Stomach (tissue), 9 donors: ENCODE data around the gene EGR2. TPM values are rescaled to one million over a fixed set of nuclear protein-coding genes. Genes with fewer than 3 reads are reported as not detected.

ENCODE experiments used
- DNase-seq, 2 donors: peaks; one replicate each; pipeline versions ENCODE4 v3.0.0 to v3.0.0-alpha.2; 2013 to 2019
- H3K27ac ChIP-seq, 5 donors: fragments of 200-600 bp in 4 of 5; sonication (generic) in 4 of 5; one replicate each; pipeline ENCODE4 v1.5.1; 2013 to 2019; ENCODE audit warnings: mild to moderate bottlenecking in 1 of 5, moderate library complexity in 1 of 5
- H3K27me3 ChIP-seq, 3 donors: fragments of 200-600 bp; sonication (generic); one replicate each; pipeline ENCODE4 v1.5.1; 2017 to 2019; ENCODE audit warnings: mixed run types in 1 of 3
- H3K36me3 ChIP-seq, 4 donors: fragments of 200-600 bp; sonication (generic); 1 replicate in 3 of 4; 2 replicates in 1 of 4; pipeline ENCODE4 v1.5.1; 2016 to 2019
- H3K4me1 ChIP-seq, 4 donors: fragments of 200-600 bp; sonication (generic); one replicate each; pipeline ENCODE4 v1.5.1; 2016 to 2019
- H3K4me3 ChIP-seq, 4 donors: fragments of 200-600 bp; sonication (generic) in 3 of 4; one replicate each; pipeline ENCODE4 v1.5.1; 2016 to 2019; ENCODE audit warnings: mild to moderate bottlenecking in 1 of 4
- H3K9me3 ChIP-seq, 4 donors: fragments of 200-600 bp; sonication (generic); one replicate each; pipeline ENCODE4 v1.5.1; 2016 to 2019
- EP300 ChIP-seq: sonication (generic); formaldehyde crosslinking; IDR thresholded peaks from one replicate; pipeline ENCODE4 v1.6.1; 2017; ENCODE audit warnings: antibody characterized with exemption
- POLR2A ChIP-seq, 4 donors: fragments of 450-650 bp; IDR thresholded peaks; one replicate each; pipeline ENCODE4 v1.6.1; 2016; ENCODE audit warnings: antibody characterized with exemption in 4 of 4, control low read depth in 2 of 4, mild to moderate bottlenecking in 1 of 4, moderate library complexity in 1 of 4
- POLR2AphosphoS5 ChIP-seq, 3 donors: sonication (generic); formaldehyde crosslinking; IDR thresholded peaks; one replicate each; pipeline ENCODE4 v1.6.1; 2016; ENCODE audit warnings: antibody characterized with exemption in 3 of 3
- WGBS, 5 donors: extraction: QIAGEN DNeasy Blood & Tissue Kit in 3 of 5; methylation state at CpG; one replicate each; pipeline versions ENCODE4 v1.1.5 to v1.1.7; 2013 to 2018; 5-methylcytosine and 5-hydroxymethylcytosine counted together
- intact Hi-C: fragments of 100-400 bp; cut with DNase I; formaldehyde crosslinking; loops from one replicate; pipeline ENCODE4 v1.15.1; 2023; ENCODE audit warnings: low total_unique reads
- polyA plus RNA-seq, 3 donors: library from polyadenylated mRNA; stranded (reverse); fragments of 200-250 nt; gene quantifications; one replicate each; pipeline ENCODE4 v1.2.3, GENCODE V29; 2013
- total RNA-seq, 5 donors: library from RNA; depleted of rRNA; stranded (reverse); fragments of >200 nt; gene quantifications; one replicate each; pipeline versions ENCODE4 v1.1.0 to v1.2.3, GENCODE V29; 2014 to 2016
- TF ChIP-seq, protein P1 (sequence below), 7 experiments: fragments of 450-650 bp in 4 of 7; fragments of 200-600 bp in 3 of 7; sonication (generic) in 3 of 7; IDR thresholded peaks; one replicate each; pipeline ENCODE4 v1.5.1; 2016 to 2019; ENCODE audit warnings: antibody characterized with exemption in 7 of 7, control low read depth in 2 of 7, mild to moderate bottlenecking in 1 of 7
- donor health status: healthy with polysubstance abuse.
- donor health status: Bipolar disorder and iron deficiency.
- donor health status: healthy.

Gene EGR2
- total and polyA plus RNA-seq, 8 donors = 0.46 to 5.8 (median 1.2) TPM; not detected in 3

DNA sequence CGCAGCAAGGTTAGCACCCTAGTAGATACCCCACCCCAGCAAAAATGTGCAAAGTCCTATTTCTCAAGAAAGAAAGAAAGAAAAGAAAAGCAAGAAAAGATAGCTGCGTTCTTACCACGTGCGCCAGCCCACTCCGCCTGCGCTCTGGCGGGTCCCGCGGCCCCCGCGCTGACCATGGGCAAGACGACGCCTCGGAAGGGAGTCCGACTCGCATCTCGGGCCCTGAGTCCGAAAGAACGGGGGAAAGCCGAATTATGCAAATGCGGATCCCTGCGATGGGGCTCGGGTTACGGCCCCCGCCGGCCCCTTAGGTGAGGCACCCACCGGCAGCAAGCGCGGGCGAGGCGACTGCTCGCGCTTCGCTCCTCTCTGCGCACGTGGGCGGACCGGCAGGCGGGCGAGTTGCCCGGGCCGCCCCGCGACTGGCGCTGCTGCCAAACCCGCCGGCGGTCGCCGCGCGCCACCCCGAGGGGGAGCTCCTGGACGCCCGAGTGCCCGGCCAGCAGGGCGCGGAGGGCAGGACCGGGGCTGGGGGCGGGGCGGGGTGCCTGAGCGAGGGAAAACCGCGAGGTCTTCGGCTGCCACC lies 2.4 kb upstream of the EGR2 start:
- Histone ChIP-seq H3K9me3 (no peaks in the 10 kb centered on the region), H3K27ac (peak overlapping the region in 1 of 5 donors; percentile 96), H3K4me1 (peaks cover 30 to 45% (median 39%) of the 10 kb centered on the region in 4 donors), H3K4me3 (peak overlapping the region; percentile 66 to 89 (median 86)), H3K36me3 (no peaks in the 10 kb centered on the region), H3K27me3 (peaks cover 8 to 64% (median 45%) of the 10 kb centered on the region in 3 donors)
- peak in 1 of 2 donors; percentile 71 for DNase-seq
- TF ChIP-seq POLR2A (IDR thresholded peaks at IDR 0.05) = no peak
- TF ChIP-seq EP300 = no peak
- no peak for TF ChIP-seq POLR2AphosphoS5 (IDR thresholded peaks at IDR 0.05)
- TF ChIP-seq, protein P1, sequence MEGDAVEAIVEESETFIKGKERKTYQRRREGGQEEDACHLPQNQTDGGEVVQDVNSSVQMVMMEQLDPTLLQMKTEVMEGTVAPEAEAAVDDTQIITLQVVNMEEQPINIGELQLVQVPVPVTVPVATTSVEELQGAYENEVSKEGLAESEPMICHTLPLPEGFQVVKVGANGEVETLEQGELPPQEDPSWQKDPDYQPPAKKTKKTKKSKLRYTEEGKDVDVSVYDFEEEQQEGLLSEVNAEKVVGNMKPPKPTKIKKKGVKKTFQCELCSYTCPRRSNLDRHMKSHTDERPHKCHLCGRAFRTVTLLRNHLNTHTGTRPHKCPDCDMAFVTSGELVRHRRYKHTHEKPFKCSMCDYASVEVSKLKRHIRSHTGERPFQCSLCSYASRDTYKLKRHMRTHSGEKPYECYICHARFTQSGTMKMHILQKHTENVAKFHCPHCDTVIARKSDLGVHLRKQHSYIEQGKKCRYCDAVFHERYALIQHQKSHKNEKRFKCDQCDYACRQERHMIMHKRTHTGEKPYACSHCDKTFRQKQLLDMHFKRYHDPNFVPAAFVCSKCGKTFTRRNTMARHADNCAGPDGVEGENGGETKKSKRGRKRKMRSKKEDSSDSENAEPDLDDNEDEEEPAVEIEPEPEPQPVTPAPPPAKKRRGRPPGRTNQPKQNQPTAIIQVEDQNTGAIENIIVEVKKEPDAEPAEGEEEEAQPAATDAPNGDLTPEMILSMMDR (IDR thresholded peaks at IDR 0.05) = peak in 1 of 7 experiments; percentile 18
- 3 to 9% (median 8%) methylated on average over 30 to 65 of the region's 65 CpGs for WGBS, 5 donors
- intact Hi-C loops = loop anchor here (10.0 kb wide), 1 partner anchor 224 kb away; no protein-coding TSS in a partner anchor

DNA sequence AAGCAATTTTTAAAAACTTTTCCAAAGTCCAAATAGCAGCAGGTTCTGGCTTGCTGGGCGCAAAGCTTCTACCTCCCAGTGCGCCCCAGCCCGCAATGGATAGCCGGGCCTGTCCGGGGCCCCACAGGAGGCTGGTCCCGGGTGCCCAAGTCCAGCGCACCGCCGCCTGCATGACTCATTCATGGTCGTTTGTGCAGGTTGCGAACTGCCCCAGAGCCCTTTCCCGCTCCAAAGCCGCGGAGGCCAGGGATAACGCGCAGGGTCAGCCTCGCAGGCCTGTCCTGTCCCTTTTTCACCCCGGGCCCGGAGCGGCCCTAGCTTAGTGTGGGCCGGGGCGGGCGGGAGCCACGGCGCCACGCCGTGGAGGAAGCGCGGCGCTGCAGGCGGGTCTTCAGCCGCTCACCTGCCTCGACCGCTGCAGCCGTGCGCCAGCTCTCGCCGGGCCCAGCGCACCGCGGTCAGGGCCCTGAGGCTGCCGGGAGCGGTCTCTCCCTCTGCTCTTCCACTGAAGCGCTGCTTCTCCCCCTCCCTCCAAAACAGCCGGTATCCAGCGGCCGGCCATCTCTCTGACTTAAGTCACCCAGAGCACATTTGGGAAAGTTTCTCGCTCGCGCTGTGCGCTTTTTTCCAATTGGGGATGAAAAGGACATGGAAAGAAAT lies 1.7 kb upstream of the EGR2 start:
- intact Hi-C loops = loop anchor here (10.0 kb wide), 1 partner anchor 223 kb away; no protein-coding TSS in a partner anchor
- TF ChIP-seq EP300 (no peak), POLR2AphosphoS5 (IDR thresholded peaks at IDR 0.05) (peak in 1 of 3 donors; percentile 30)
- TF ChIP-seq, protein P1 (IDR thresholded peaks at IDR 0.05) = peak in 5 of 7 experiments; percentile 34 to 88 (median 81)
- WGBS, 5 donors = 1 to 4% (median 1%) methylated on average over 13 to 51 of the region's 51 CpGs
- DNase-seq = peak; percentile 81 to 92
- H3K4me3 ChIP-seq = peak overlapping the region; percentile 66 to 89 (median 86)
- no peaks in the 10 kb centered on the region for H3K9me3 ChIP-seq
- H3K36me3 ChIP-seq = no peaks in the 10 kb centered on the region
- peak overlapping the region; percentile 82 to 96 (median 95) for H3K27ac ChIP-seq
- peaks cover 8 to 70% (median 48%) of the 10 kb centered on the region in 3 donors for H3K27me3 ChIP-seq
- peaks cover 30 to 45% (median 39%) of the 10 kb centered on the region in 4 donors for H3K4me1 ChIP-seq

DNA sequence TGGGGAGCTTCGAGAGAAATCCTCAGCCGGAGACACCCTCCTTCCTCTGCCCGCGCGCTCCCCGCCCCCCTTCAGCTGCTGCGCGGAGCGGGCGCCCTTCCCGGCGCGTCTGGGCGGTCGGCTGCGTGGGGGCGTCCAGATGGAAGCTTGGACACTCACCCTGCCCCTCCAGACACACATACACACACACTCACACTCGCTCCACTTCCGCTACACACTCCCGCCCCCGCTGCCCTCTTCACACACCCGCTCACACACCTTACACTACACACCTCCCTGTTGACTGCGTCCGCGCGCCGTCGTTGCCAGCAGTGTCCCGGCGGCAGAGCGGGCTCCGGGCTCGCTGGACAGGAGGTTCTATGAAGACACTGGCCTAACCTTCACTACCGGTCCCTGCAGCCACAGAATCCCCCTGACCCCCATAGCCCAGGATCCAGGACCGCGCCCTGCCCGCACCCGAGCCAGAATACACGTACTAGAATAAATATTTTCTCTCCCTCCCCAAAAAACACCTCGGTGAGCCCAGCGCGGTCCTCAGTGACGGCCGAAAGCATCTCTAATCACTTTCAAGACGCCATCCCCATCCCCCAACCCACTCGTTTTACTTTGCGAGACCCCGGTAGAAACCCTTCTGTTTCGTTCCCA lies 1.1 kb upstream of the EGR2 start:
- H3K36me3 ChIP-seq = no peaks in the 10 kb centered on the region
- peak in 1 of 2 donors; percentile 85 for DNase-seq
- no peaks in the 10 kb centered on the region for H3K9me3 ChIP-seq
- H3K4me3 ChIP-seq = peak overlapping the region; percentile 66 to 89 (median 86)
- H3K4me1 ChIP-seq = peaks cover 30 to 45% (median 39%) of the 10 kb centered on the region in 4 donors
- H3K27ac ChIP-seq = peak overlapping the region; percentile 82 to 96 (median 95)
- intact Hi-C loops = loop anchor here (10.0 kb wide), 1 partner anchor 222 kb away; no protein-coding TSS in a partner anchor
- 0 to 1% (median 0%) methylated on average over 34 to 49 of the region's 49 CpGs for WGBS, 5 donors
- TF ChIP-seq POLR2A (IDR thresholded peaks at IDR 0.05) = no peak
- no peak for TF ChIP-seq POLR2AphosphoS5 (IDR thresholded peaks at IDR 0.05)
- H3K27me3 ChIP-seq = peaks cover 8 to 72% (median 48%) of the 10 kb centered on the region in 3 donors

DNA sequence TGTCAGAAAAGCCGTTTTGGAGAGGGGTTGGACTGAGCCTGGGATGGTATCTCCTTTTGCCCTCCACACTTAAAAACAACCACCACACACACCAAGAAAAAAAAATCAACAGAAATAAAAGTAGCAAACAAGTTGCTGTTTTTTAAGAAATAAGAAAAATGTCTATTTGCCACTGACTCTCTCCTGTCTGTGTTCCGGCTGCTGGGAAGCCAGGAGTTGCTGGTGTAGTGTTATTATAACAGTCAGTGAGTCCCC lies 163 bp downstream of the EGR2 start:
- Histone ChIP-seq H3K27ac (peak overlapping the region in 4 of 5 donors; percentile 82 to 96 (median 94)), H3K36me3 (no peaks in the 10 kb centered on the region), H3K4me1 (peaks cover 30 to 45% (median 39%) of the 10 kb centered on the region in 4 donors), H3K4me3 (peak overlapping the region; percentile 66 to 89 (median 86)), H3K27me3 (peaks cover 8 to 65% (median 48%) of the 10 kb centered on the region in 3 donors), H3K9me3 (no peaks in the 10 kb centered on the region)
- no peak for TF ChIP-seq POLR2A (IDR thresholded peaks at IDR 0.05)
- TF ChIP-seq EP300 = no peak
- TF ChIP-seq POLR2AphosphoS5 (IDR thresholded peaks at IDR 0.05) = no peak
- TF ChIP-seq, protein P1 (IDR thresholded peaks at IDR 0.05) = no peak
- no peak for DNase-seq
- intact Hi-C loops = loop anchor here (10.0 kb wide), 1 partner anchor 221 kb away; no protein-coding TSS in a partner anchor
- 0 to 7% (median 2%) methylated on average over 2 of the region's 2 CpGs for WGBS, 5 donors
